HCEC 1CT (cell line): ENCODE data around the gene CERS6.
A peak's percentile ranks its signal among the peaks of the same experiment; 100 is the strongest.
"Not testable (repeated sequence)": the region's sequence is repeated elsewhere in the genome, so short reads cannot be mapped to it uniquely, and the experiment has no call there.

Experiments
- DNase-seq: peaks from one replicate; pipeline ENCODE4 v3.0.0-alpha.2; 2017

CERS6 gene

GRCh38 chr2:168469281-168469988, 13.4 kb downstream of the CERS6 start:
- DNase-seq = no peak

GRCh38 chr2:168470320-168471162, 14.5 kb downstream of the CERS6 start:
- no peak for DNase-seq

- DNase-seq = no peak
Measured at GRCh38 chr2:168471163-168471475, 15.0 kb downstream of the CERS6 start.

- no peak for DNase-seq
Measured at GRCh38 chr2:168475636-168476035, 19.6 kb downstream of the CERS6 start.

- DNase-seq = no peak
Measured at GRCh38 chr2:168478206-168478605, 22.1 kb downstream of the CERS6 start.

GRCh38 chr2:168480356-168480755, 24.3 kb downstream of the CERS6 start:
- no peak for DNase-seq

- no peak for DNase-seq
Measured at GRCh38 chr2:168480825-168481585, 24.9 kb downstream of the CERS6 start.

GRCh38 chr2:168482269-168482668, 26.2 kb downstream of the CERS6 start:
- no peak for DNase-seq

GRCh38 chr2:168482952-168483831, 27.1 kb downstream of the CERS6 start:
- peak; percentile 38 for DNase-seq

- no peak for DNase-seq
Measured at GRCh38 chr2:168486477-168486876, 30.4 kb downstream of the CERS6 start.

GRCh38 chr2:168490015-168490874, 34.2 kb downstream of the CERS6 start:
- peak; percentile 80 for DNase-seq

- DNase-seq = no peak
Measured at GRCh38 chr2:168490946-168491605, 35.0 kb downstream of the CERS6 start.

GRCh38 chr2:168491728-168492127, 35.7 kb downstream of the CERS6 start:
- DNase-seq = not testable (repeated sequence)

GRCh38 chr2:168493219-168493618, 37.1 kb downstream of the CERS6 start:
- DNase-seq = not testable (repeated sequence)

GRCh38 chr2:168494190-168494711, 38.2 kb downstream of the CERS6 start:
- DNase-seq = peak; percentile 24

- DNase-seq = no peak
Measured at GRCh38 chr2:168495524-168495923, 39.5 kb downstream of the CERS6 start.

GRCh38 chr2:168496906-168497305, 40.8 kb downstream of the CERS6 start:
- DNase-seq = no peak

GRCh38 chr2:168499500-168499899, 43.4 kb downstream of the CERS6 start:
- DNase-seq = no peak

GRCh38 chr2:168500516-168500915, 44.4 kb downstream of the CERS6 start:
- no peak for DNase-seq

GRCh38 chr2:168501466-168502065, 45.5 kb downstream of the CERS6 start:
- no peak for DNase-seq
